Mucosa of descending colon (tissue), 3 donors: ENCODE data around the gene RASAL1. TPM values are rescaled to one million over a fixed set of nuclear protein-coding genes. Genes with fewer than 3 reads are reported as not detected.

ENCODE experiments used
- ATAC-seq: fragments of 200-7000 bp; cut with Tn5 transposase; one replicate; pipeline ENCODE4 v1.9.1; 2020; ENCODE audit warnings: mild to moderate bottlenecking, moderate library complexity
- DNase-seq, 3 donors: peaks; one replicate each; pipeline ENCODE4 v3.0.0-alpha.2; 2020
- H3K36me3 ChIP-seq: fragments of 200-600 bp; one replicate; pipeline ENCODE4 v1.8.0; 2021; ENCODE audit warnings: low read depth, mild to moderate bottlenecking
- H3K4me1 ChIP-seq: fragments of 200-600 bp; one replicate; pipeline ENCODE4 v1.8.0; 2021; ENCODE audit warnings: low read depth, mild to moderate bottlenecking
- H3K4me3 ChIP-seq: fragments of 200-600 bp; one replicate; pipeline ENCODE4 v1.8.0; 2021; ENCODE audit warnings: mild to moderate bottlenecking
- H3K9me3 ChIP-seq: fragments of 200-600 bp; one replicate; pipeline ENCODE4 v1.8.0; 2021; ENCODE audit warnings: mild to moderate bottlenecking
- CTCF ChIP-seq: fragments of 200-600 bp; IDR thresholded peaks from one replicate; pipeline ENCODE4 v1.8.0; 2022; ENCODE audit warnings: antibody characterized with exemption, mild to moderate bottlenecking
- intact Hi-C, 2 donors: fragments of 100-400 bp; cut with DNase I in 1 of 2; cut with micrococcal nuclease in 1 of 2; formaldehyde crosslinking; loops; one replicate each; pipeline versions ENCODE4 v1.11.0 to v1.11.1; 2022; cut with DNase I, micrococcal nuclease
- total RNA-seq, 3 donors: library from RNA; stranded (reverse); fragmentation: NEBNext Ultra II Directional in 2 of 3; extraction: Animal tissue kit (Norgen Biotek cat#: 25700) in 2 of 3; gene quantifications; one replicate each; pipeline versions ENCODE4 v1.2.1 to v1.2.4, GENCODE V29; 2021 to 2023
- donor health status: DM: no; HTN: no; CAD: no; lungs with moderate emphysema.
- donor health status: DM: no; HTN: no; CAD: no.
- donor health status: DM: no; HTN: yes; CAD: no.

Gene RASAL1
- total RNA-seq, 3 donors from 2014 or later: 3.3 to 7.9 (median 6.5) TPM

GRCh38 chr12:113083863-113084435 is 51.6 kb downstream of the RASAL1 start:
- ATAC-seq (no peak), DNase-seq (no peak)
- intact Hi-C loops: no loop called here
- TF ChIP-seq CTCF: no peak
- Histone ChIP-seq H3K4me1 (no peaks in the 10 kb centered on the region), H3K36me3 (no peaks in the 10 kb centered on the region), H3K4me3 (no peak overlapping the region), H3K9me3 (no peaks in the 10 kb centered on the region)

GRCh38 chr12:113082486-113083148 is 52.9 kb downstream of the RASAL1 start:
- DNase-seq: no peak
- intact Hi-C loops: no loop called here
- Histone ChIP-seq H3K4me1 (no peaks in the 10 kb centered on the region), H3K4me3 (no peak overlapping the region), H3K36me3 (no peaks in the 10 kb centered on the region), H3K9me3 (no peaks in the 10 kb centered on the region)
- TF ChIP-seq CTCF: no peak
- ATAC-seq: no peak

- Histone ChIP-seq H3K4me3 (no peak overlapping the region), H3K4me1 (no peaks in the 10 kb centered on the region), H3K9me3 (no peaks in the 10 kb centered on the region), H3K36me3 (no peaks in the 10 kb centered on the region)
- no peak for ATAC-seq
- intact Hi-C loops: no loop called here
- no peak for TF ChIP-seq CTCF
- DNase-seq: no peak
These were observed 53.7 kb downstream of the RASAL1 start for GRCh38 chr12:113081873-113082272.

GRCh38 chr12:113077859-113078255 is 57.7 kb downstream of the RASAL1 start:
- no peaks in the 10 kb centered on the region for H3K36me3 ChIP-seq
- TF ChIP-seq CTCF: no peak
- no peaks in the 10 kb centered on the region for H3K4me1 ChIP-seq
- ATAC-seq (no peak), DNase-seq (no peak)
- no peak overlapping the region for H3K4me3 ChIP-seq
- no peaks in the 10 kb centered on the region for H3K9me3 ChIP-seq
- intact Hi-C loops: no loop called here

- no peak for DNase-seq
- no peak for TF ChIP-seq CTCF
- Histone ChIP-seq H3K4me1 (no peaks in the 10 kb centered on the region), H3K36me3 (no peaks in the 10 kb centered on the region), H3K9me3 (no peaks in the 10 kb centered on the region), H3K4me3 (no peak overlapping the region)
- ATAC-seq: no peak
- intact Hi-C loops: no loop called here
These were observed 58.3 kb downstream of the RASAL1 start for GRCh38 chr12:113077057-113077858.
